ENCODE measurements around the gene BMF. TPM values are rescaled to one million over a fixed set of nuclear protein-coding genes. Genes with fewer than 3 reads are reported as not detected.
A peak's percentile ranks its signal among the peaks of the same experiment; 100 is the strongest.

BMF gene
- total RNA-seq, 2 experiments from 2014 or later = 4.8 to 11.1 TPM

DNA sequence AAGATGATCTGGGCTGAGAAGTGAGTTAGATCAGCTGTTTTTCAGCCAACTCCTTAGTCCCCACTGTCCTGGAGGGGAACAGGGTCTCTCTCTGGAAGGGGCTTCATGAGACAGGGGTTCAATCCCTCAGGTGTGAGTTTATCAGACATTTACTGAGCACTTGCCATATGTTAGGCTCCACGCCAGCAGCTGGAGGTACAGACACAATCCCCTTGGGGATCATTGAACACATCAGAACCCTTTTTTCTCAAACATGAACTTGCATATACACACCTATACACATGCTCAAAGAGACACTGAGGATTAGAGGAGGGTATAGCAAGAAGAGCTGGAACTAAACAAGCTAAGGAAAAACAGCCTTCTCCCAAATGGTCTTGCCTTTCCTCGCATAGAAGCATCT, 5.5 kb upstream of the BMF start:
- Histone ChIP-seq H2AFZ (ENCODE audit: low read length) (peak overlapping the region; percentile 23; the same call in 1 of the 2 replicates), H3K36me3 (ENCODE audit: insufficient read depth, low read length) (no peaks in the 10 kb centered on the region), H3K27ac (ENCODE audit: low read depth, low read length, poor library complexity, severe bottlenecking) (peak overlapping the region; percentile 86), H3K79me2 (ENCODE audit: insufficient read depth, low read depth, low read length) (no peaks in the 10 kb centered on the region), H3K4me2 (ENCODE audit: low read length) (peak overlapping the region; percentile 71), H3K4me3 (ENCODE audit: low read depth, low read length, poor library complexity, severe bottlenecking) (peak overlapping the region; percentile 1), H3K9me3 (ENCODE audit: low read length) (no peaks in the 10 kb centered on the region), H4K20me1 (ENCODE audit: insufficient read depth, low read length) (no peaks in the 10 kb centered on the region), H3K9me2 (ENCODE audit: insufficient read depth, low read length) (no peaks in the 10 kb centered on the region), H3K4me1 (ENCODE audit: insufficient read depth, low read length, poor library complexity, severe bottlenecking) (peaks cover 77% of the 10 kb centered on the region)
- TF ChIP-seq EZH2phosphoT487 (IDR thresholded peaks at IDR 0.05; ENCODE audit: borderline replicate concordance, low read depth, low read length) = no peak
- TF ChIP-seq, protein P1, sequence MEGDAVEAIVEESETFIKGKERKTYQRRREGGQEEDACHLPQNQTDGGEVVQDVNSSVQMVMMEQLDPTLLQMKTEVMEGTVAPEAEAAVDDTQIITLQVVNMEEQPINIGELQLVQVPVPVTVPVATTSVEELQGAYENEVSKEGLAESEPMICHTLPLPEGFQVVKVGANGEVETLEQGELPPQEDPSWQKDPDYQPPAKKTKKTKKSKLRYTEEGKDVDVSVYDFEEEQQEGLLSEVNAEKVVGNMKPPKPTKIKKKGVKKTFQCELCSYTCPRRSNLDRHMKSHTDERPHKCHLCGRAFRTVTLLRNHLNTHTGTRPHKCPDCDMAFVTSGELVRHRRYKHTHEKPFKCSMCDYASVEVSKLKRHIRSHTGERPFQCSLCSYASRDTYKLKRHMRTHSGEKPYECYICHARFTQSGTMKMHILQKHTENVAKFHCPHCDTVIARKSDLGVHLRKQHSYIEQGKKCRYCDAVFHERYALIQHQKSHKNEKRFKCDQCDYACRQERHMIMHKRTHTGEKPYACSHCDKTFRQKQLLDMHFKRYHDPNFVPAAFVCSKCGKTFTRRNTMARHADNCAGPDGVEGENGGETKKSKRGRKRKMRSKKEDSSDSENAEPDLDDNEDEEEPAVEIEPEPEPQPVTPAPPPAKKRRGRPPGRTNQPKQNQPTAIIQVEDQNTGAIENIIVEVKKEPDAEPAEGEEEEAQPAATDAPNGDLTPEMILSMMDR (conservative IDR thresholded peaks at IDR 0.05; ENCODE audit: low read length) = no peak
- intact Hi-C loops (cut with micrococcal nuclease; ENCODE audit: unreplicated experiment) = no loop called here
- no TSS peak for BruUV-seq (replicated peaks)
- peak; percentile 65 for DNase-seq (ENCODE audit: low spot score)
- CTCF ChIA-PET (ENCODE audit: unreplicated experiment) = interaction anchor here (1.0 to 2.9 kb wide), 5 partner anchors 9 to 69 kb away, joined by 3 to 25 read pairs (median 6); no protein-coding TSS in a partner anchor
- POLR2A ChIA-PET = interaction anchor here (0.6 to 10.1 kb wide), 10 partner anchors 8 to 395 kb away, joined by 3 to 146 read pairs (median 4); partner anchors contain the start of gene BUB1B

DNA sequence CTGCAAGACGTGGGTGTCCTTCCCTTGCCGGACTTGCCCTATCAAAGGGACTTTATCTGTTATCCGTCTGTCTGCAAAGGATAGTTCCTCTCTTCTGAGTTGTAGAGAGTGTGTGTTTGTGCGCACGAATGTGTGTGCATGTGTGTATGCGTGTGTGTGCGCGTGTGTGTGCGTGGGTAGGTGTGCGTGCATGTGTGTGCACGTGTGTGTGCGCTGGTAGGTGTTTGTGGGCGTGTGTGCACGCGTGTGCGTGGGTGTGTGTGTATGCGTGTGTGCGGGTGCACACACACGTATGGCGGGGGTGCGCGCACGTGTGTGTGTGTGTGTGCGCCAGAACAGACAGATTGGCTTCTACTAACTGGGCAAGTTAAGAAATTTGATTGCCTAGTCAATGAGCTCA, 4.1 kb upstream of the BMF start:
- H3K4me3 ChIP-seq (ENCODE audit: low read depth, low read length, poor library complexity, severe bottlenecking) = no peak overlapping the region
- no peaks in the 10 kb centered on the region for H3K9me2 ChIP-seq (ENCODE audit: insufficient read depth, low read length)
- H3K27ac ChIP-seq (ENCODE audit: low read depth, low read length, poor library complexity, severe bottlenecking) = no peak overlapping the region
- H3K79me2 ChIP-seq (ENCODE audit: insufficient read depth, low read depth, low read length) = no peaks in the 10 kb centered on the region
- intact Hi-C loops (cut with micrococcal nuclease; ENCODE audit: unreplicated experiment) = no loop called here
- no peak overlapping the region for H3K4me2 ChIP-seq (ENCODE audit: low read length)
- peaks cover 71% of the 10 kb centered on the region for H3K4me1 ChIP-seq (ENCODE audit: insufficient read depth, low read length, poor library complexity, severe bottlenecking)
- no peaks in the 10 kb centered on the region for H3K9me3 ChIP-seq (ENCODE audit: low read length)
- TF ChIP-seq EZH2phosphoT487 (IDR thresholded peaks at IDR 0.05; ENCODE audit: borderline replicate concordance, low read depth, low read length) = no peak
- TF ChIP-seq, protein P1 (conservative IDR thresholded peaks at IDR 0.05; ENCODE audit: low read length) = no peak
- ChIA-PET POLR2A (interaction anchor here (1.0 to 10.1 kb wide), 6 partner anchors 9 to 66 kb away, joined by 3 to 146 read pairs (median 4); partner anchors contain the start of gene BUB1B), CTCF (ENCODE audit: unreplicated experiment) (no interaction called here)
- BruUV-seq (replicated peaks) = no TSS peak
- H3K36me3 ChIP-seq (ENCODE audit: insufficient read depth, low read length) = no peaks in the 10 kb centered on the region
- no peaks in the 10 kb centered on the region for H4K20me1 ChIP-seq (ENCODE audit: insufficient read depth, low read length)
- H2AFZ ChIP-seq (ENCODE audit: low read length) = no peak overlapping the region
- DNase-seq (ENCODE audit: low spot score) = no peak

DNA sequence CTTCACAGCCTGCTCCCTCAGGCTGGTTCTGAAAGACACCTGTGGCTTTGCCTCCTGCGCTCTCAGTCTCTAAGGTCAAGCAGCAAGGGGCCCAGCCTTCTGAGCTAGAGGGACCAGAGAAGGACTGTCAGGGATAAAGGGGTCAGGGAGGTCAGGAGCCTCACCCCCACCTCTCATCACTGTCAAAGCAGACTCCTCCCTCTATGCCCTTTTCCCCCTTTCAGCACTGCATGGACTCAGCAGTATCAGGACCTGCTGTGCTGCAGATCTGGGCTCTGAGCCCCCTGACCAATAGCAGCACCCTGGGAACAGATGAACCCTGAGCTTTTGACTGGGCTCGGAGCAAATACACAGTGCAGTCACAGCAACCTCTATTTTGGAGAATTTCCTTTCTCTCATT, 3.2 kb upstream of the BMF start:
- ChIA-PET POLR2A (interaction anchor here (0.5 to 10.1 kb wide), 4 partner anchors 10 to 65 kb away, joined by 3 to 146 read pairs (median 4); no protein-coding TSS in a partner anchor), CTCF (ENCODE audit: unreplicated experiment) (interaction anchor here (0.8 to 1.2 kb wide), 3 partner anchors 15 to 66 kb away, joined by 3 read pairs; no protein-coding TSS in a partner anchor)
- no peaks in the 10 kb centered on the region for H3K9me3 ChIP-seq (ENCODE audit: low read length)
- H3K4me1 ChIP-seq (ENCODE audit: insufficient read depth, low read length, poor library complexity, severe bottlenecking) = peaks cover 72% of the 10 kb centered on the region
- no peaks in the 10 kb centered on the region for H4K20me1 ChIP-seq (ENCODE audit: insufficient read depth, low read length)
- no peaks in the 10 kb centered on the region for H3K79me2 ChIP-seq (ENCODE audit: insufficient read depth, low read depth, low read length)
- H3K9me2 ChIP-seq (ENCODE audit: insufficient read depth, low read length) = no peaks in the 10 kb centered on the region
- H3K36me3 ChIP-seq (ENCODE audit: insufficient read depth, low read length) = no peaks in the 10 kb centered on the region
- peak overlapping the region; percentile 6; the same call in 1 of the 2 replicates for H2AFZ ChIP-seq (ENCODE audit: low read length)
- intact Hi-C loops (cut with micrococcal nuclease; ENCODE audit: unreplicated experiment) = no loop called here
- no TSS peak for BruUV-seq (replicated peaks)
- no peak overlapping the region for H3K4me2 ChIP-seq (ENCODE audit: low read length)
- DNase-seq (ENCODE audit: low spot score) = no peak
- H3K27ac ChIP-seq (ENCODE audit: low read depth, low read length, poor library complexity, severe bottlenecking) = no peak overlapping the region
- TF ChIP-seq EZH2phosphoT487 (IDR thresholded peaks at IDR 0.05; ENCODE audit: borderline replicate concordance, low read depth, low read length) = no peak
- TF ChIP-seq, protein P1 (conservative IDR thresholded peaks at IDR 0.05; ENCODE audit: low read length) = no peak
- H3K4me3 ChIP-seq (ENCODE audit: low read depth, low read length, poor library complexity, severe bottlenecking) = no peak overlapping the region
